SK-N-MC (cell line): ENCODE measurements around the gene BMP4.

ENCODE experiments used
- DNase-seq: peaks from one replicate; pipeline ENCODE4 v3.0.0-alpha.2; 2011; ENCODE audit warnings: low read depth, low spot score
- H3K27ac ChIP-seq: fragments of 200-600 bp; sonication (generic); 2 replicates; pipeline ENCODE4 v1.5.1; 2016; ENCODE audit warnings: mixed run types
- H3K36me3 ChIP-seq: fragments of 200-600 bp; sonication (generic); 2 replicates; pipeline ENCODE4 v1.6.1; 2017; ENCODE audit warnings: antibody characterized with exemption, low read length, mixed read lengths; ENCODE audit not compliant: insufficient read depth
- H3K4me3 ChIP-seq: fragments of 200-600 bp; sonication (generic); 2 replicates; pipeline ENCODE4 v1.5.1; 2016
- H3K9ac ChIP-seq: fragments of 200-600 bp; sonication (generic); 2 replicates; pipeline ENCODE4 v1.8.0; 2017; ENCODE audit warnings: mixed run types, mixed read lengths; ENCODE audit not compliant: insufficient read length
- H3K9me3 ChIP-seq: fragments of 200-600 bp; sonication (generic); 2 replicates; pipeline ENCODE4 v1.6.1; 2017; ENCODE audit warnings: low read depth, mild to moderate bottlenecking, antibody characterized with exemption, low read length, moderate library complexity, mixed read lengths
- EZH2 ChIP-seq: fragments of 200-600 bp; sonication (generic); IDR thresholded peaks from one replicate; pipeline ENCODE4 v1.6.1; 2017; ENCODE audit warnings: antibody characterized with exemption
- FOXP2 ChIP-seq: optimal IDR thresholded peaks from 2 replicates; pipeline ENCODE3; 2011; ENCODE audit warnings: mild to moderate bottlenecking, moderate library complexity; ENCODE audit not compliant: insufficient read depth; ENCODE audit errors: extremely low read length, control extremely low read depth
- POLR2AphosphoS5 ChIP-seq: IDR thresholded peaks from 2 replicates; pipeline ENCODE4 v1.6.1; 2012; ENCODE audit warnings: mild to moderate bottlenecking, low read depth, low read length, borderline replicate concordance

Gene BMP4

DNA sequence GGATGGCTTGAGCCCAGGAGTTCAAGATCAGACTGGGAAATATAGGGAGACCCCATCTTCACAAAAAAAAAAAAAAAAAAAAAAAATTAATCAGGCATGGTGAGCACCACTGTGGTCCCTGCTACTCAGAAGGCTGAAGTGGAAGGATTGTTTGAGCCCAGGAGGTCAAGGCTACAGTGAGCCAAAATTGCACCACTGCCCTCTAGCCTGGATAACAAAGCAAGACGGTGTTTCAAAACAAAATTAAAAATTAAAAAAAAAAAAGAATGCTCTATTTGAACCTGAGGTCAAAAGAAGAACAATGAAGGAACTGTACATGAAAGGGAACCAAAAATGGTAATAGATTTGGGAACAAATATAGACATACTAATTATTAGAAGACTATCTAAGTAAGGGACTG is 40.4 kb downstream of the BMP4 start:
- H3K9ac ChIP-seq, result no peak overlapping the region
- H3K4me3 ChIP-seq, result no peak overlapping the region
- H3K36me3 ChIP-seq, result no peaks in the 10 kb centered on the region
- DNase-seq, result no peak
- TF ChIP-seq FOXP2, result no peak
- TF ChIP-seq POLR2AphosphoS5, result no peak
- TF ChIP-seq EZH2, result no peak
- no peak overlapping the region for H3K27ac ChIP-seq
- no peaks in the 10 kb centered on the region for H3K9me3 ChIP-seq

DNA sequence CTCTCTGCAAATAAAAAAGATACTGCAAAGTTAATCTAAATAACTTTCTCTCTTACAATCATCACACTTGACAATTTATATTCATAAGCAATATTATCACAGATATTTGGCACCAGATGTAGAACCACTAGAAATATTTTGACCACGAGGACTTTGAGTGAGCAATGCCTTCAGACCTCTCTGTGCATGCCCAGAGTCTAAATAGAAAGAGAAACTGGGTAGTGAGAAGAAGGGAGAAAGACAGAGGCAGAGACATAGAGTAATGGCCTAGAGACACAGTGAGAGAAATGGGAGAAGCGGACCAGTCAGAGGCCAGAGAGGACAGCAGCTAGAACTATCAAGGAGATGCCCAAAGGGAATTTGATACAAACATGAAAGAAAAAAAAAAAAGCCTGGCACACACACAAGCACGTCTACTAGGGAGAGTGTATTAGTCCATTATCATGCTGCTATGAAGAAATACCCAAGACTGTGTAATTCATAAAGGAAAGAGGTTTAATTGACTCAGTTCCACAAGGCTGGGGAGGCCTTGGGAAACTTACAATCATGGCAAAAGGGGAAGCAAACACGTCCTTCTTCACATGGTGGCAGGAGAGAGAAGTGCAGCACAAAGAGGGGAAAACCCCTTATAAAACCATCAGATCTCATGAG is 41.1 kb downstream of the BMP4 start:
- Histone ChIP-seq H3K27ac (no peak overlapping the region), H3K4me3 (no peak overlapping the region), H3K9me3 (no peaks in the 10 kb centered on the region), H3K9ac (no peak overlapping the region), H3K36me3 (no peaks in the 10 kb centered on the region)
- TF ChIP-seq FOXP2, result no peak
- TF ChIP-seq EZH2, result no peak
- TF ChIP-seq POLR2AphosphoS5, result no peak
- no peak for DNase-seq

- no peak overlapping the region for H3K9ac ChIP-seq
- H3K4me3 ChIP-seq, result no peak overlapping the region
- DNase-seq, result no peak
- H3K36me3 ChIP-seq, result no peaks in the 10 kb centered on the region
- no peak overlapping the region for H3K27ac ChIP-seq
- no peaks in the 10 kb centered on the region for H3K9me3 ChIP-seq
- no peak for TF ChIP-seq EZH2
- TF ChIP-seq POLR2AphosphoS5, result no peak
- TF ChIP-seq FOXP2, result no peak
Measured at GRCh38 chr14:53912021-53912420, 44.6 kb downstream of the BMP4 start.

DNA sequence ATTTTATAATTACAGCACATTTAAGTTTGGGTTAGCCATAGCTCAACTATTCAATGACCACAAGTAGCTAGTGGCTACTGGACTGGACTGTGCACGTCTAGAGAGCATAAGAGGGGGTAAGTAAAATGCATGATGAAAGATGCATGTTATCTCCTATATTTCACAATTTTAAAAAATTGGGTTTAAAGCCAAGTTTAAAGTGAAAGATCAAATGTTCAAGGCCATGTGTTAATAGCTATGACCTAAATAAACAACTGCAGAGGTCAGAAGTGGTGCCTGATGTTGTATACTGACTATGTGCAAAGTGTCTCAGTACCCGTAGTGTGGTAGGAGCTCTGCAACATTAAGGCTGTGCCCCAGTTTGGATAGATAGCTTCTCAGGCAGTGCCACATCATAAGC is 48.2 kb downstream of the BMP4 start:
- Histone ChIP-seq H3K9ac (no peak overlapping the region), H3K4me3 (no peak overlapping the region), H3K27ac (no peak overlapping the region), H3K36me3 (no peaks in the 10 kb centered on the region), H3K9me3 (no peaks in the 10 kb centered on the region)
- TF ChIP-seq FOXP2, result no peak
- no peak for TF ChIP-seq POLR2AphosphoS5
- TF ChIP-seq EZH2, result no peak
- DNase-seq, result no peak

DNA sequence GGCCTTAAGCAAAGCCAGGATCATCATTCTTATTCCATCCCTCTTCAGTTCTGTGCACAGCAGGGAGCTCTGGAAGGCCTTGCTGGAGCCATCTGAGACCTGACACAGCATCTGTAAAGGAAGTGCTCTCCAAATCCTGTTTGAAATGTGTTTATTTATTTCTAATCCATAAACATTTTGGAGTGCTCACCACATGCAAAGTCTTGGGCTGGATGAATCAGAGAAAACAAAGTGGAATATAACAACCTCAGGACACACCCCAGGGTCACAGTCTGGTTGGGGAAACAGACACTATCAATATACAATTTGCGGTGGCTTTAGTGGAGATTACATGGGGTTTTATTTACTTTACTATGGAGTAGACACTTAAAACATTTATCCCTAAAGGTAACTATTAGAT is 54.3 kb downstream of the BMP4 start:
- TF ChIP-seq FOXP2, result no peak
- no peak for TF ChIP-seq POLR2AphosphoS5

GRCh38 chr14:53900499-53900898 is 56.1 kb downstream of the BMP4 start:
- Histone ChIP-seq H3K4me3 (no peak overlapping the region), H3K27ac (no peak overlapping the region), H3K36me3 (no peaks in the 10 kb centered on the region), H3K9ac (no peak overlapping the region), H3K9me3 (no peaks in the 10 kb centered on the region)
- TF ChIP-seq FOXP2 (no peak), POLR2AphosphoS5 (no peak)
- no peak for DNase-seq

More for the DNA sequence above, 54.3 kb downstream of the BMP4 start:
- H3K9me3 ChIP-seq, result no peaks in the 10 kb centered on the region
- H3K27ac ChIP-seq, result no peak overlapping the region
- no peak overlapping the region for H3K9ac ChIP-seq
- no peaks in the 10 kb centered on the region for H3K36me3 ChIP-seq
- H3K4me3 ChIP-seq, result no peak overlapping the region
- DNase-seq, result no peak
